Adrenal gland (tissue), 12 donors: ENCODE data around the gene IKZF2. TPM values are rescaled to one million over a fixed set of nuclear protein-coding genes. Genes with fewer than 3 reads are reported as not detected.

Experiments
- DNase-seq, 7 donors: peaks; one replicate each; pipeline ENCODE4 v3.0.0-alpha.2; 2019 to 2020
- H3K27ac ChIP-seq, 5 donors: fragments of 200-600 bp; sonication (generic) in 4 of 5; 1 replicate in 3 of 5; 2 replicates in 2 of 5; pipeline versions ENCODE4 v1.5.1 to v1.8.0; 2016 to 2020; ENCODE audit warnings: mild to moderate bottlenecking in 1 of 5
- H3K27me3 ChIP-seq: fragments of 200-600 bp; 2 replicates; pipeline ENCODE4 v1.8.0; 2021
- H3K36me3 ChIP-seq, 2 donors: fragments of 200-600 bp; replicated peaks in 1 of 2; 1 replicate in 1 of 2; 2 replicates in 1 of 2; pipeline versions ENCODE4 v1.5.1 to v1.8.0; 2018 to 2022
- H3K4me1 ChIP-seq, 2 donors: fragments of 200-600 bp; replicated peaks in 1 of 2; 1 replicate in 1 of 2; 2 replicates in 1 of 2; pipeline versions ENCODE4 v1.5.1 to v1.8.0; 2018 to 2021
- H3K4me3 ChIP-seq, 4 donors: fragments of 200-600 bp; sonication (generic) in 3 of 4; one replicate each; pipeline ENCODE4 v1.5.1; 2016 to 2018
- H3K9me3 ChIP-seq, 3 donors: fragments of 200-600 bp; sonication (generic) in 1 of 3; replicated peaks in 1 of 3; 1 replicate in 2 of 3; 2 replicates in 1 of 3; pipeline versions ENCODE4 v1.5.1 to v1.8.0; 2016 to 2021
- POLR2A ChIP-seq, 2 donors: fragments of 450-650 bp; IDR thresholded peaks; one replicate each; pipeline ENCODE4 v1.6.1; 2017; ENCODE audit warnings: antibody characterized with exemption in 2 of 2, mild to moderate bottlenecking in 2 of 2, moderate library complexity in 1 of 2
- WGBS, 4 donors: extraction: QIAGEN DNeasy Blood & Tissue Kit in 2 of 4; methylation state at CpG; one replicate each; pipeline versions ENCODE4 v1.1.5 to v1.1.7; 2013 to 2017; 5-methylcytosine and 5-hydroxymethylcytosine counted together
- intact Hi-C, 2 donors: fragments of 100-400 bp; cut with DNase I; formaldehyde crosslinking; loops; one replicate each; pipeline versions ENCODE4 v1.14.1 to v1.15.0; 2022 to 2023
- polyA plus RNA-seq, 3 donors: library from polyadenylated mRNA; stranded (reverse); fragments of 200-250 nt in 2 of 3; fragments of 350-450 nt in 1 of 3; fragmentation: Illumina TruSeq in 1 of 3; extraction: RNeasy Lipid Tissue Mini Kit (QIAGEN cat#74804) in 1 of 3; gene quantifications; one replicate each; pipeline ENCODE4 v1.2.3, GENCODE V29; 2013 to 2014
- total RNA-seq, 9 donors: library from RNA; depleted of rRNA in 4 of 9; stranded (reverse); fragments of >200 nt in 4 of 9; fragments of 120-200 nt in 1 of 9; fragmentation: NEBNext Ultra II Directional in 1 of 9; extraction: Animal tissue kit (Norgen Biotek cat#: 25700) in 1 of 9; gene quantifications; one replicate each; pipeline versions ENCODE4 v1.1.0 to v1.2.4, GENCODE V29; 2013 to 2023
- TF ChIP-seq, protein P1 (sequence below), 6 experiments: fragments of 450-650 bp in 4 of 6; fragments of 200-600 bp in 2 of 6; sonication (generic) in 1 of 6; IDR thresholded peaks; 1 replicate in 5 of 6; 2 replicates in 1 of 6; pipeline versions ENCODE4 v1.5.1 to v1.8.0; 2016 to 2021; ENCODE audit warnings: antibody characterized with exemption in 6 of 6, mild to moderate bottlenecking in 2 of 6, moderate library complexity in 1 of 6
- donor health status: healthy with polysubstance abuse.
- donor health status: Bipolar disorder and iron deficiency.
- donor health status: DM: yes; HTN: yes; CAD: no.
- donor health status: DM: no; HTN: no; CAD: no.
- donor health status: DM: no; HTN: no; CAD: no.
- donor health status: DM: yes; HTN: yes; CAD: no.

The IKZF2 gene
- total and polyA plus RNA-seq, 12 donors: 0.44 to 18.9 (median 8.0) TPM

DNA sequence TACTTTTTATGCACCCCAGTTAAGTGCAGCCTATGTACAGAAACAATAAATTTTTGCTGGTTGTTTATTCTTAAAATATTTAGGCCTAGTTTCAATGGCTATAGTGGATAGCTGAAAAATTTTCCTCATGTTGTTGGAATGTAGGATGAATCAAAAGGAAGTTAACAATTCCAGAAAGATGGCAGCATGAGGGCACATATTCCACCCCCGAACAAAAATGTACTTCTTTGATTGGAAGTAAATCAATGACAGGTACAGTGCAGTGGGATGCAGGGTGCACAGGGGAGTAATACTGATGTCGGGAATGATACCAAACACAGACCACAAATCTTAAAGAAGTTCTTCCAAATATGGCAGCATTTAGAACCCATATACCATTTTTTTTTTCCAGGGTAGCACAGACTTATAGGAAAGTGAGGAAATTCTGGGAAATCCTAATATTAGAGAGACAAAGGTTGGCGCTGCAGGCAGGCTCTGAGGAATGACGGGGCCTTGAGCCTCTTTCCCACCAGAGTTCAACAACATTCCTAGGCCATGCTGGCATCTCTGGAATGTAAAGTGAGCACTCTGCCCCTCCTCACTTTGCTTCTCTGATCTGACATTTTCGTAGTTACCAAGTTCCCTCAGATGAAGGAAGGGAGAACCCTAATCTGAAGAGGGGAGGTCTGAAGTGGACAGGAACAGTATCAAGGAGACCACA is 36.6 kb upstream of the IKZF2 start:
- Histone ChIP-seq H3K27me3 (no peaks in the 10 kb centered on the region), H3K4me3 (no peak overlapping the region), H3K9me3 (no peaks in the 10 kb centered on the region), H3K4me1 (no peaks in the 10 kb centered on the region), H3K27ac (no peak overlapping the region), H3K36me3 (no peaks in the 10 kb centered on the region)
- 69 to 73% (median 71%) methylated on average over 5 of the region's 5 CpGs for WGBS, 4 donors
- DNase-seq: no peak
- TF ChIP-seq, protein P1, sequence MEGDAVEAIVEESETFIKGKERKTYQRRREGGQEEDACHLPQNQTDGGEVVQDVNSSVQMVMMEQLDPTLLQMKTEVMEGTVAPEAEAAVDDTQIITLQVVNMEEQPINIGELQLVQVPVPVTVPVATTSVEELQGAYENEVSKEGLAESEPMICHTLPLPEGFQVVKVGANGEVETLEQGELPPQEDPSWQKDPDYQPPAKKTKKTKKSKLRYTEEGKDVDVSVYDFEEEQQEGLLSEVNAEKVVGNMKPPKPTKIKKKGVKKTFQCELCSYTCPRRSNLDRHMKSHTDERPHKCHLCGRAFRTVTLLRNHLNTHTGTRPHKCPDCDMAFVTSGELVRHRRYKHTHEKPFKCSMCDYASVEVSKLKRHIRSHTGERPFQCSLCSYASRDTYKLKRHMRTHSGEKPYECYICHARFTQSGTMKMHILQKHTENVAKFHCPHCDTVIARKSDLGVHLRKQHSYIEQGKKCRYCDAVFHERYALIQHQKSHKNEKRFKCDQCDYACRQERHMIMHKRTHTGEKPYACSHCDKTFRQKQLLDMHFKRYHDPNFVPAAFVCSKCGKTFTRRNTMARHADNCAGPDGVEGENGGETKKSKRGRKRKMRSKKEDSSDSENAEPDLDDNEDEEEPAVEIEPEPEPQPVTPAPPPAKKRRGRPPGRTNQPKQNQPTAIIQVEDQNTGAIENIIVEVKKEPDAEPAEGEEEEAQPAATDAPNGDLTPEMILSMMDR (IDR thresholded peaks at IDR 0.05): no peak
- no peak for TF ChIP-seq POLR2A (IDR thresholded peaks at IDR 0.05)
- intact Hi-C loops: no loop called here

GRCh38 chr2:213187386-213187785 is 36.0 kb upstream of the IKZF2 start:
- intact Hi-C loops: no loop called here
- Histone ChIP-seq H3K27ac (no peak overlapping the region), H3K4me1 (no peaks in the 10 kb centered on the region), H3K4me3 (no peak overlapping the region), H3K36me3 (no peaks in the 10 kb centered on the region), H3K27me3 (no peaks in the 10 kb centered on the region), H3K9me3 (no peaks in the 10 kb centered on the region)
- no peak for DNase-seq
- no peak for TF ChIP-seq POLR2A (IDR thresholded peaks at IDR 0.05)
- TF ChIP-seq, protein P1 (IDR thresholded peaks at IDR 0.05): no peak
- 69 to 79% (median 73%) methylated on average over 3 of the region's 3 CpGs for WGBS, 4 donors

DNA sequence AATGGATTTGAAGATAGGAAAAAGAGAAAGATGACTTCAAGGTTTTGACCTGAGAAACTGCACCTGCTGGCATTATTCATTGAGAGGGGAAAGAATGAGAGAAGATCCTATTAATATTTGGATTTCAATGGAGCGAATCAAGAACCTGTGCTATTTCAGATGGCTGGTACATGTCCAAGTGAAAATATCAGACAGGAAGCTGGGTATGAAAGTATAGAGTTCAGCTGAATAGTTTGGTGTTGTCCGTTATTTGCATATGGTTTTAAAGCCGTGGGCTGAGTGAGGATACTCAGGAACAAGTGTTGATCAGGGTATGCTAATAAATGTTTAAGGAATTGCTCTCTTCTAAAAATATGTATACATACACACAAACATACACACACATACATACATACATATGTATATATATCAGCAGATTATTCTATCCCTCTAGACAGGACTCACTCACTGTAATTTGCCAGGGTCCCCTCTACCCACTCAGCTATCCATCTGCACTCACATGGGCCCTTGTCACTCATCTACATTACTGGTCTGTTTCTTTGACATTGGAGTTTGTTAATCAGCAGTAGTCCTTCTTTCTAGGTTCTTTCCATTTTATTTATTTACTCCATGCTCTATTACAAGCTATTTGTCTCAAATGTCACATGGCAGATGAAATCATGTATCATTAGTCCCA is 33.9 kb upstream of the IKZF2 start:
- 73 to 82% (median 77%) methylated on average over 3 of the region's 3 CpGs for WGBS, 4 donors
- no peaks in the 10 kb centered on the region for H3K9me3 ChIP-seq
- intact Hi-C loops: no loop called here
- H3K36me3 ChIP-seq: no peaks in the 10 kb centered on the region
- TF ChIP-seq POLR2A (IDR thresholded peaks at IDR 0.05): no peak
- TF ChIP-seq, protein P1 (IDR thresholded peaks at IDR 0.05): no peak
- H3K27me3 ChIP-seq: no peaks in the 10 kb centered on the region
- H3K4me3 ChIP-seq: no peak overlapping the region
- no peak overlapping the region for H3K27ac ChIP-seq
- no peaks in the 10 kb centered on the region for H3K4me1 ChIP-seq
- no peak for DNase-seq

DNA sequence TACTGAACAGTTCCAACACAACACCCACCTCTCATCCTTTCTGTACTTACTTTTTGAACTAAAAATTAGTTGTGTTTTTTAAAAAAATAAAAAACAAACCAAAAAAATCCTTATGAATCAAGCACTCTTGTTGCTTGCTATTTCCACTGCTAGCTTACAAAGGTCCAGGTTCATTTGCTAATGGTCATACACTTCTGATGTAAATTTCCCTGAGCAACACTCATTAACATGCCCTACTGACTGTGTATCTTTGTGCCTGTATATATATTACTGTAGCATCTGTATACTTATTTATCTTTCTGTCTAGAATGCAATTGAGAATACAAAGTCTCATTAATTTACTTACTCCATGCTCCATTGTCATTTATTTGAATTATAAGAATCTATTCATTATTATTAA is 30.3 kb upstream of the IKZF2 start:
- DNase-seq: no peak
- TF ChIP-seq, protein P1 (IDR thresholded peaks at IDR 0.05): no peak
- no peak for TF ChIP-seq POLR2A (IDR thresholded peaks at IDR 0.05)
- Histone ChIP-seq H3K4me1 (no peaks in the 10 kb centered on the region), H3K4me3 (no peak overlapping the region), H3K9me3 (no peaks in the 10 kb centered on the region), H3K36me3 (no peaks in the 10 kb centered on the region), H3K27ac (no peak overlapping the region), H3K27me3 (no peaks in the 10 kb centered on the region)
- intact Hi-C loops: no loop called here
